T-cell (primary cell): ENCODE measurements around the gene C10orf67. TPM values are rescaled to one million over a fixed set of nuclear protein-coding genes. Genes with fewer than 3 reads are reported as not detected.
"Not testable (repeated sequence)": the region's sequence is repeated elsewhere in the genome, so short reads cannot be mapped to it uniquely, and the experiment has no call there.

Source experiments
- ATAC-seq, 4 experiments: fragments of 200-7000 bp in 3 of 4; fragments of 150-1000 bp in 1 of 4; cut with Tn5 transposase; replicated peaks in 1 of 4; 1 replicate in 3 of 4; 2 replicates in 1 of 4; pipeline ENCODE4 v1.10.0; 2021; ENCODE audit warnings: moderate library complexity in 3 of 4, mild to moderate bottlenecking in 2 of 4, moderate number of reproducible peaks in 1 of 4
- CTCF ChIA-PET, 2 donors: fragments of 300-600 bp; sonication (Branson Sonifier 250); formaldehyde crosslinking; loops; one replicate each; lab custom pipeline; 2022; ENCODE audit warnings: antibody characterized with exemption in 2 of 2; lab: Charles Lee
- POLR2A ChIA-PET, 2 donors: fragments of 300-600 bp; sonication (Branson Sonifier 250); formaldehyde crosslinking; loops; one replicate each; lab custom pipeline; 2022; ENCODE audit warnings: antibody characterized with exemption in 2 of 2; lab: Charles Lee
- DNase-seq, 35 experiments: peaks; one replicate each; pipeline versions ENCODE4 v3.0.0 to v3.0.0-alpha.2; 2013 to 2023
- H3K27ac ChIP-seq: one replicate; pipeline ENCODE4 v1.5.1; 2013; ENCODE audit warnings: low read length
- H3K27me3 ChIP-seq, 2 experiments: replicated peaks in 1 of 2; 1 replicate in 1 of 2; 2 replicates in 1 of 2; pipeline versions ENCODE4 v1.6.1 to v1.7.0; 2013; ENCODE audit warnings: low read length in 1 of 2, mixed read lengths in 1 of 2; ENCODE audit not compliant: control insufficient read depth in 2 of 2, insufficient read depth in 2 of 2; ENCODE audit errors: extremely low read depth in 1 of 2
- H3K36me3 ChIP-seq, 2 donors: 1 replicate in 1 of 2; 2 replicates in 1 of 2; pipeline versions ENCODE4 v1.6.1 to v1.7.0; 2013; ENCODE audit warnings: low read length in 1 of 2; ENCODE audit not compliant: control insufficient read depth in 2 of 2, insufficient read depth in 1 of 2; ENCODE audit errors: extremely low read depth in 1 of 2
- H3K4me1 ChIP-seq, 2 experiments: 1 replicate in 1 of 2; 2 replicates in 1 of 2; pipeline versions ENCODE4 v1.6.1 to v1.7.0; 2013; ENCODE audit warnings: low read length in 2 of 2, mixed read lengths in 1 of 2; ENCODE audit not compliant: insufficient read depth in 2 of 2, control insufficient read depth in 1 of 2; ENCODE audit errors: extremely low read depth in 1 of 2
- H3K4me3 ChIP-seq, 2 donors: 1 replicate in 1 of 2; 2 replicates in 1 of 2; pipeline versions ENCODE4 v1.5.1 to v1.7.0; 2013; ENCODE audit warnings: mild to moderate bottlenecking in 2 of 2, low read length in 1 of 2, moderate library complexity in 1 of 2; ENCODE audit not compliant: control insufficient read depth in 1 of 2; ENCODE audit errors: extremely low read depth in 1 of 2
- H3K9me3 ChIP-seq: 2 replicates; pipeline ENCODE4 v1.7.0; 2013
- H3K27ac Mint-ChIP-seq, 2 donors: one replicate each; pipeline ENCODE4 v1.8.0; 2020 to 2021; ENCODE audit warnings: mild to moderate bottlenecking in 2 of 2, mixed read lengths in 2 of 2
- H3K27me3 Mint-ChIP-seq, 2 donors: one replicate each; pipeline ENCODE4 v1.8.0; 2021 to 2022; ENCODE audit warnings: mixed read lengths in 2 of 2
- H3K36me3 Mint-ChIP-seq: one replicate; pipeline ENCODE4 v1.8.0; 2021; ENCODE audit warnings: mixed read lengths
- H3K4me1 Mint-ChIP-seq, 3 donors: one replicate each; pipeline ENCODE4 v1.8.0; 2020 to 2022; ENCODE audit warnings: mixed read lengths in 3 of 3, mild to moderate bottlenecking in 1 of 3
- H3K4me3 Mint-ChIP-seq, 3 donors: one replicate each; pipeline ENCODE4 v1.8.0; 2020 to 2022; ENCODE audit warnings: mild to moderate bottlenecking in 3 of 3, mixed read lengths in 3 of 3, moderate library complexity in 3 of 3
- H3K9me3 Mint-ChIP-seq, 3 donors: one replicate each; pipeline ENCODE4 v1.8.0; 2020 to 2022; ENCODE audit warnings: mixed read lengths in 3 of 3
- WGBS: methylation state at CpG from one replicate; pipeline ENCODE4 v1.1.5; 2013; ENCODE audit warnings: missing lambda C conversion rate; ENCODE audit not compliant: insufficient coverage; 5-methylcytosine and 5-hydroxymethylcytosine counted together
- total RNA-seq, 35 experiments: library from RNA in 6 of 35; stranded (reverse) in 6 of 35; fragments of 120-200 nt in 1 of 35; gene quantifications; one replicate each; pipeline versions ENCODE4 v1.2.1 to v1.2.4 and lab custom pipeline; 2013 to 2026

Gene C10orf67
- total RNA-seq, 5 donors from 2014 or later (not counting 1 experiment from before 2014, with no cell fraction given), result 0.13 TPM; not detected in 4

- ChIA-PET POLR2A (interaction anchor here in 1 of 2 donors (0.6 kb wide), 1 partner anchor 13 kb away, joined by 3 read pairs; no protein-coding TSS in a partner anchor), CTCF (no interaction called here)
- Histone ChIP-seq H3K4me1 (peaks cover 15 to 18% of the 10 kb centered on the region in 2 experiments), H3K27me3 (no peaks in the 10 kb centered on the region), H3K36me3 (no peaks in the 10 kb centered on the region), H3K9me3 (no peaks in the 10 kb centered on the region), H3K4me3 (no peak overlapping the region), H3K27ac (no peak overlapping the region)
- no peak for DNase-seq
- 60% methylated on average over 1 of the region's 1 CpG for whole genome bisulfite sequencing
- peaks cover 0 to 4% (median 0%) of the 10 kb centered on the region in 3 donors for H3K9me3 Mint-ChIP-seq
- no peak overlapping the region for H3K27ac Mint-ChIP-seq
- no peaks in the 10 kb centered on the region for H3K27me3 Mint-ChIP-seq
- H3K36me3 Mint-ChIP-seq, result no peaks in the 10 kb centered on the region
- H3K4me3 Mint-ChIP-seq, result no peak overlapping the region
- no peak for ATAC-seq
- peaks cover 23 to 30% (median 23%) of the 10 kb centered on the region in 3 donors for H3K4me1 Mint-ChIP-seq
Observed at GRCh38 chr10:23373156-23373555, 28.6 kb upstream of the C10orf67 start.

DNA sequence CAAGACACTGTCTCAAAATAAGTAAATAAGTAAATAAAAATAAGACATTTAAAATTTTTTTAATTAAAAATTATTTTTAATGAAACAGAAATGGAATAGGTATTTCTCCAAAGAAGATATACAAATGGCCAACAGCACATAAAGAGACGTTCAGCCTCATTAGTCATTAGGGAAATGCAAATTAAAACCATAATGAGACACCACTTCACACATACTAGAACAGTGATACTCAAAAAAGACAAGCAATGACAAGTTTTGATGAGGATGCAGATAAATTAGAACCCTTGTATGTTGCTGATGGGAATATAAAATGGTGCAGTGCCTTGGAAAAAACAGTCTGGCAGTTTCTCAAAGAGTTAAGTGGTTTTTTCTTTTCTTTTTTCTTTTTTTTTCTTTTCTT, 26.5 kb upstream of the C10orf67 start:
- ChIA-PET CTCF (no interaction called here), POLR2A (no interaction called here)
- no peaks in the 10 kb centered on the region for H3K36me3 ChIP-seq
- no peaks in the 10 kb centered on the region for H3K27me3 ChIP-seq
- peaks cover 34 to 39% (median 36%) of the 10 kb centered on the region in 3 donors for H3K4me1 Mint-ChIP-seq
- H3K4me1 ChIP-seq, result peaks cover 22 to 27% of the 10 kb centered on the region in 2 experiments
- no peak overlapping the region for H3K4me3 ChIP-seq
- H3K36me3 Mint-ChIP-seq, result no peaks in the 10 kb centered on the region
- no peak overlapping the region for H3K27ac Mint-ChIP-seq
- DNase-seq (no peak), ATAC-seq (no peak)
- H3K27me3 Mint-ChIP-seq, result no peaks in the 10 kb centered on the region
- peaks cover 0 to 4% (median 0%) of the 10 kb centered on the region in 3 donors for H3K9me3 Mint-ChIP-seq
- no peak overlapping the region for H3K27ac ChIP-seq
- H3K4me3 Mint-ChIP-seq, result no peak overlapping the region
- no peaks in the 10 kb centered on the region for H3K9me3 ChIP-seq
- no CpG with 5 or more reads among the region's 1 CpG for WGBS

- CTCF ChIA-PET, result interaction anchor here in 1 of 2 donors (0.7 kb wide), 1 partner anchor 191 kb away, joined by 3 read pairs; no protein-coding TSS in a partner anchor
- no peak overlapping the region for H3K4me3 Mint-ChIP-seq
- Histone ChIP-seq H3K9me3 (no peaks in the 10 kb centered on the region), H3K27me3 (no peaks in the 10 kb centered on the region), H3K36me3 (no peaks in the 10 kb centered on the region), H3K4me1 (peaks cover 22 to 27% of the 10 kb centered on the region in 2 experiments), H3K4me3 (no peak overlapping the region), H3K27ac (no peak overlapping the region)
- POLR2A ChIA-PET, result no interaction called here
- H3K27me3 Mint-ChIP-seq, result no peaks in the 10 kb centered on the region
- H3K27ac Mint-ChIP-seq, result no peak overlapping the region
- ATAC-seq (no peak), DNase-seq (no peak)
- no CpG with 5 or more reads among the region's 3 CpGs for WGBS
- no peaks in the 10 kb centered on the region for H3K36me3 Mint-ChIP-seq
- H3K9me3 Mint-ChIP-seq, result peaks cover 0 to 4% (median 0%) of the 10 kb centered on the region in 3 donors
- peaks cover 42 to 44% (median 44%) of the 10 kb centered on the region in 3 donors for H3K4me1 Mint-ChIP-seq
Observed at GRCh38 chr10:23370106-23370505, 25.5 kb upstream of the C10orf67 start.

DNA sequence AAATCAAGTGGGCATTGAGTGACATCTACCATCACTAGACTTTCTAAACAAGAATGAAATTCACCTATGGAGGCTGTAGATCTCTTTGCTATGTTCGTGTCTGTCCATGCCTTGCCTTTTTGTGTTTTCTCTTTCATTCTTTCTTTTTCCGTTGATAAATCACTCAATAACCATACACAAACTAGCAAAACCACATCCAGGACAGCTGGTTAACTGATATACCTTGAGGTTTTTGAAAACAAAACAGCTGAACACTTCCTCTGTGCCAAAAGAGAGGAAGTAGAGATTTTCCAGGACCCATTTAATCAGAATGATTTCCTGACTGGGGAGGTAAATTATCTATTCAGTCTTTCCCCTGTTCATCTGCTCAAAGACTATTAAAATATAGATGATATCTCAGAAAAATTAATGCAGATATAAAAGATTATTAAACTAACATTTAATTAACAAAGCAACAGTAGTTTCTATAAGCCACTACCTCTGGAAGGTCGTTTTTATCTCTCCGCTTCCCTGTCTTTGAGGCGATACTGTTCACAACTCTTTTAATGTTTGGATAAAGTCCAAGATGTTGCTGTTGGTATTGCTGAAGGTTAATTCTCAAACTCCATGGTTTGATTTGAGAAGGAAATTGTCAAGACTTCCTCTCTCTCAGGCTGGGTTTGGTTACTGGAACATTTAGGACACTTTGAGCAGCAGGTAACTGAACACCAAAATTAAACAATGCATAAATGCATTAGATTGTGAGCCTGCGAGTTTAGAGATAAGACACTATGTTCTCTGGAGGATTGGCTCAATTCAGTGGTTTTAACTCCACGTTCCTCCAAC, 24.4 kb upstream of the C10orf67 start:
- ChIA-PET CTCF (no interaction called here), POLR2A (no interaction called here)
- H3K36me3 ChIP-seq, result no peaks in the 10 kb centered on the region
- peak in 2 of 35 experiments; percentile 5 to 45 for DNase-seq
- no peak overlapping the region for H3K4me3 ChIP-seq
- WGBS, result 0% methylated on average over 1 of the region's 7 CpGs
- no peak overlapping the region for H3K27ac ChIP-seq
- peaks cover 0 to 4% (median 0%) of the 10 kb centered on the region in 3 donors for H3K9me3 Mint-ChIP-seq
- H3K4me1 Mint-ChIP-seq, result peaks cover 50 to 53% (median 53%) of the 10 kb centered on the region in 3 donors
- H3K4me1 ChIP-seq, result peaks cover 32 to 33% of the 10 kb centered on the region in 2 experiments
- ATAC-seq, result peak; percentile 71 to 90 (median 82)
- no peaks in the 10 kb centered on the region for H3K36me3 Mint-ChIP-seq
- H3K9me3 ChIP-seq, result no peaks in the 10 kb centered on the region
- peak overlapping the region; percentile 22 to 62 (median 45) for H3K4me3 Mint-ChIP-seq
- H3K27me3 Mint-ChIP-seq, result no peaks in the 10 kb centered on the region
- peak overlapping the region; percentile 58 to 66 for H3K27ac Mint-ChIP-seq
- H3K27me3 ChIP-seq, result no peaks in the 10 kb centered on the region

- H3K9me3 ChIP-seq, result no peaks in the 10 kb centered on the region
- ChIA-PET POLR2A (no interaction called here), CTCF (interaction anchor here (0.5 to 0.7 kb wide), 3 partner anchors 31 to 76 kb away, joined by 3 read pairs; no protein-coding TSS in a partner anchor)
- Mint-ChIP-seq H3K9me3 (peaks cover 0 to 4% (median 0%) of the 10 kb centered on the region in 3 donors), H3K27me3 (no peaks in the 10 kb centered on the region), H3K36me3 (no peaks in the 10 kb centered on the region), H3K4me3 (peak overlapping the region; percentile 22 to 62 (median 45)), H3K4me1 (peaks cover 57 to 62% (median 58%) of the 10 kb centered on the region in 3 donors), H3K27ac (peak overlapping the region; percentile 58 to 66)
- no peak for ATAC-seq
- no peaks in the 10 kb centered on the region for H3K27me3 ChIP-seq
- H3K4me3 ChIP-seq, result no peak overlapping the region
- H3K27ac ChIP-seq, result no peak overlapping the region
- 96% methylated on average over 3 of the region's 6 CpGs for WGBS
- H3K4me1 ChIP-seq, result peaks cover 42% of the 10 kb centered on the region in 2 experiments
- no peak for DNase-seq
- no peaks in the 10 kb centered on the region for H3K36me3 ChIP-seq
Observed at GRCh38 chr10:23367896-23368595, 23.4 kb upstream of the C10orf67 start.

- POLR2A ChIA-PET, result interaction anchor here (0.6 kb wide), 3 partner anchors 8 to 694 kb away, joined by 3 read pairs; no protein-coding TSS in a partner anchor
- H3K27ac ChIP-seq, H3K27me3 ChIP-seq, H3K36me3 ChIP-seq, H3K27me3 Mint-ChIP-seq, CTCF ChIA-PET, H3K4me3 ChIP-seq, H3K9me3 ChIP-seq, H3K9me3 Mint-ChIP-seq, DNase-seq, H3K36me3 Mint-ChIP-seq: not testable (repeated sequence)
- ATAC-seq, result peak in 3 of 4 experiments; percentile 25 to 27 (median 27)
- Mint-ChIP-seq H3K27ac (peak overlapping the region; percentile 11 to 66), H3K4me1 (peaks cover 68 to 73% (median 72%) of the 10 kb centered on the region in 3 donors), H3K4me3 (peak overlapping the region in 1 of 3 donors; percentile 40)
- peaks cover 48 to 51% of the 10 kb centered on the region in 2 experiments for H3K4me1 ChIP-seq
- no CpG with 5 or more reads among the region's 4 CpGs for WGBS
Observed at GRCh38 chr10:23365417-23366030, 20.9 kb upstream of the C10orf67 start.
